ENCODE measurements around the gene KRT6C.

DNA sequence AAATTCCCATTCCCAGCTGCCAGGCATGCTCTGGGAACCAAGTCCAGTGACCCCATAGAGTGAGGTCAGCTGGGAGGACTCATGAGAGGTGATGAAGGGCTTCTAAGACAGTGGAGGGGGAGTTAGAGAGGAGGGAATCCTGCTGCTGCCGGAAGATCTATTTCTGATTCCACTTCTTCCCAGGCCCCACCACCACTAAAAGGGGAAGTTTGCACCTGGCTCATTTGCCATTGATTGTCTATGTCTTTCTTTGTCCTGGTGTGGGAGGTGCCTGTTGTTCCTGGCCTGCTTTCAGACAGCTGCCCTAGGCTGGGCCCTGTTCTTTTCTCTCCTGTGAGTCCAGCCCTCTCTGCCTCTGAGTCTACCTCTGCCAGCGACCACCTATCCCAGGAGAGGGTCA is 22.4 kb upstream of the KRT6C start:
- TF ChIP-seq, protein P1, sequence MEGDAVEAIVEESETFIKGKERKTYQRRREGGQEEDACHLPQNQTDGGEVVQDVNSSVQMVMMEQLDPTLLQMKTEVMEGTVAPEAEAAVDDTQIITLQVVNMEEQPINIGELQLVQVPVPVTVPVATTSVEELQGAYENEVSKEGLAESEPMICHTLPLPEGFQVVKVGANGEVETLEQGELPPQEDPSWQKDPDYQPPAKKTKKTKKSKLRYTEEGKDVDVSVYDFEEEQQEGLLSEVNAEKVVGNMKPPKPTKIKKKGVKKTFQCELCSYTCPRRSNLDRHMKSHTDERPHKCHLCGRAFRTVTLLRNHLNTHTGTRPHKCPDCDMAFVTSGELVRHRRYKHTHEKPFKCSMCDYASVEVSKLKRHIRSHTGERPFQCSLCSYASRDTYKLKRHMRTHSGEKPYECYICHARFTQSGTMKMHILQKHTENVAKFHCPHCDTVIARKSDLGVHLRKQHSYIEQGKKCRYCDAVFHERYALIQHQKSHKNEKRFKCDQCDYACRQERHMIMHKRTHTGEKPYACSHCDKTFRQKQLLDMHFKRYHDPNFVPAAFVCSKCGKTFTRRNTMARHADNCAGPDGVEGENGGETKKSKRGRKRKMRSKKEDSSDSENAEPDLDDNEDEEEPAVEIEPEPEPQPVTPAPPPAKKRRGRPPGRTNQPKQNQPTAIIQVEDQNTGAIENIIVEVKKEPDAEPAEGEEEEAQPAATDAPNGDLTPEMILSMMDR (IDR thresholded peaks at IDR 0.05) = no peak
- TF ChIP-seq, protein P2, sequence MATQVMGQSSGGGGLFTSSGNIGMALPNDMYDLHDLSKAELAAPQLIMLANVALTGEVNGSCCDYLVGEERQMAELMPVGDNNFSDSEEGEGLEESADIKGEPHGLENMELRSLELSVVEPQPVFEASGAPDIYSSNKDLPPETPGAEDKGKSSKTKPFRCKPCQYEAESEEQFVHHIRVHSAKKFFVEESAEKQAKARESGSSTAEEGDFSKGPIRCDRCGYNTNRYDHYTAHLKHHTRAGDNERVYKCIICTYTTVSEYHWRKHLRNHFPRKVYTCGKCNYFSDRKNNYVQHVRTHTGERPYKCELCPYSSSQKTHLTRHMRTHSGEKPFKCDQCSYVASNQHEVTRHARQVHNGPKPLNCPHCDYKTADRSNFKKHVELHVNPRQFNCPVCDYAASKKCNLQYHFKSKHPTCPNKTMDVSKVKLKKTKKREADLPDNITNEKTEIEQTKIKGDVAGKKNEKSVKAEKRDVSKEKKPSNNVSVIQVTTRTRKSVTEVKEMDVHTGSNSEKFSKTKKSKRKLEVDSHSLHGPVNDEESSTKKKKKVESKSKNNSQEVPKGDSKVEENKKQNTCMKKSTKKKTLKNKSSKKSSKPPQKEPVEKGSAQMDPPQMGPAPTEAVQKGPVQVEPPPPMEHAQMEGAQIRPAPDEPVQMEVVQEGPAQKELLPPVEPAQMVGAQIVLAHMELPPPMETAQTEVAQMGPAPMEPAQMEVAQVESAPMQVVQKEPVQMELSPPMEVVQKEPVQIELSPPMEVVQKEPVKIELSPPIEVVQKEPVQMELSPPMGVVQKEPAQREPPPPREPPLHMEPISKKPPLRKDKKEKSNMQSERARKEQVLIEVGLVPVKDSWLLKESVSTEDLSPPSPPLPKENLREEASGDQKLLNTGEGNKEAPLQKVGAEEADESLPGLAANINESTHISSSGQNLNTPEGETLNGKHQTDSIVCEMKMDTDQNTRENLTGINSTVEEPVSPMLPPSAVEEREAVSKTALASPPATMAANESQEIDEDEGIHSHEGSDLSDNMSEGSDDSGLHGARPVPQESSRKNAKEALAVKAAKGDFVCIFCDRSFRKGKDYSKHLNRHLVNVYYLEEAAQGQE (IDR thresholded peaks at IDR 0.05; ENCODE audit: low read depth, low read length) = no peak
- TF ChIP-seq TCF12 (IDR thresholded peaks at IDR 0.05) (no peak), EP300 (IDR thresholded peaks at IDR 0.05; ENCODE audit: borderline replicate concordance in 1 of 2, low read depth in 1 of 2, low read length in 1 of 2) (no peak), SMC3 (IDR thresholded peaks at IDR 0.05; ENCODE audit: low read depth, low read length) (no peak), NRF1 (IDR thresholded peaks at IDR 0.05; ENCODE audit: low read depth, low read length) (no peak)
- TF ChIP-seq, protein P3, sequence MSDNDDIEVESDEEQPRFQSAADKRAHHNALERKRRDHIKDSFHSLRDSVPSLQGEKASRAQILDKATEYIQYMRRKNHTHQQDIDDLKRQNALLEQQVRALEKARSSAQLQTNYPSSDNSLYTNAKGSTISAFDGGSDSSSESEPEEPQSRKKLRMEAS (IDR thresholded peaks at IDR 0.05; ENCODE audit: low read depth) = no peak
- TF ChIP-seq, protein P4, sequence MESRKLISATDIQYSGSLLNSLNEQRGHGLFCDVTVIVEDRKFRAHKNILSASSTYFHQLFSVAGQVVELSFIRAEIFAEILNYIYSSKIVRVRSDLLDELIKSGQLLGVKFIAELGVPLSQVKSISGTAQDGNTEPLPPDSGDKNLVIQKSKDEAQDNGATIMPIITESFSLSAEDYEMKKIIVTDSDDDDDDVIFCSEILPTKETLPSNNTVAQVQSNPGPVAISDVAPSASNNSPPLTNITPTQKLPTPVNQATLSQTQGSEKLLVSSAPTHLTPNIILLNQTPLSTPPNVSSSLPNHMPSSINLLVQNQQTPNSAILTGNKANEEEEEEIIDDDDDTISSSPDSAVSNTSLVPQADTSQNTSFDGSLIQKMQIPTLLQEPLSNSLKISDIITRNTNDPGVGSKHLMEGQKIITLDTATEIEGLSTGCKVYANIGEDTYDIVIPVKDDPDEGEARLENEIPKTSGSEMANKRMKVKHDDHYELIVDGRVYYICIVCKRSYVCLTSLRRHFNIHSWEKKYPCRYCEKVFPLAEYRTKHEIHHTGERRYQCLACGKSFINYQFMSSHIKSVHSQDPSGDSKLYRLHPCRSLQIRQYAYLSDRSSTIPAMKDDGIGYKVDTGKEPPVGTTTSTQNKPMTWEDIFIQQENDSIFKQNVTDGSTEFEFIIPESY (IDR thresholded peaks at IDR 0.05; ENCODE audit: borderline replicate concordance, low read depth) = no peak
- TF ChIP-seq, protein P5, sequence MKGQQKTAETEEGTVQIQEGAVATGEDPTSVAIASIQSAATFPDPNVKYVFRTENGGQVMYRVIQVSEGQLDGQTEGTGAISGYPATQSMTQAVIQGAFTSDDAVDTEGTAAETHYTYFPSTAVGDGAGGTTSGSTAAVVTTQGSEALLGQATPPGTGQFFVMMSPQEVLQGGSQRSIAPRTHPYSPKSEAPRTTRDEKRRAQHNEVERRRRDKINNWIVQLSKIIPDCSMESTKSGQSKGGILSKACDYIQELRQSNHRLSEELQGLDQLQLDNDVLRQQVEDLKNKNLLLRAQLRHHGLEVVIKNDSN (IDR thresholded peaks at IDR 0.05; ENCODE audit: borderline replicate concordance, low read depth) = no peak
